Liver (tissue), 9 donors: Measurements from ENCODE around the gene ABCC11. TPM values are rescaled to one million over a fixed set of nuclear protein-coding genes. Genes with fewer than 3 reads are reported as not detected.

Experiments used
- DNase-seq: peaks from one replicate; pipeline ENCODE4 v3.0.0-alpha.2; 2017; ENCODE audit warnings: low spot score
- H3K27ac ChIP-seq, 2 donors: one replicate each; pipeline ENCODE4 v1.7.0; 2013; ENCODE audit warnings: inconsistent platforms in 2 of 2, low read length in 2 of 2, control low read depth in 1 of 2, low read depth in 1 of 2, mild to moderate bottlenecking in 1 of 2
- H3K27me3 ChIP-seq, 4 donors: one replicate each; pipeline versions ENCODE4 v1.6.1 to v1.7.0; 2013; ENCODE audit warnings: low read length in 3 of 4, inconsistent platforms in 1 of 4, mild to moderate bottlenecking in 1 of 4, moderate library complexity in 1 of 4; ENCODE audit not compliant: control insufficient read depth in 4 of 4, insufficient read depth in 4 of 4
- H3K36me3 ChIP-seq, 4 donors: one replicate each; pipeline versions ENCODE4 v1.6.1 to v1.7.0; 2013; ENCODE audit warnings: low read length in 3 of 4, mild to moderate bottlenecking in 3 of 4, low read depth in 1 of 4, moderate library complexity in 1 of 4; ENCODE audit not compliant: control insufficient read depth in 4 of 4, insufficient read depth in 3 of 4
- H3K4me1 ChIP-seq, 4 donors: one replicate each; pipeline versions ENCODE4 v1.6.1 to v1.7.0; 2013; ENCODE audit warnings: low read length in 3 of 4, mild to moderate bottlenecking in 3 of 4, moderate library complexity in 1 of 4; ENCODE audit not compliant: control insufficient read depth in 4 of 4, insufficient read depth in 4 of 4
- H3K4me3 ChIP-seq, 3 donors: one replicate each; pipeline versions ENCODE4 v1.6.1 to v1.7.0; 2013; ENCODE audit warnings: low read length in 3 of 3, control low read depth in 1 of 3, low read depth in 1 of 3, mild to moderate bottlenecking in 1 of 3
- H3K9ac ChIP-seq, 2 donors: one replicate each; pipeline ENCODE4 v1.7.0; 2013; ENCODE audit warnings: low read length in 2 of 2, mild to moderate bottlenecking in 2 of 2, moderate library complexity in 2 of 2, control low read depth in 1 of 2, low read depth in 1 of 2
- H3K9me3 ChIP-seq, 4 donors: one replicate each; pipeline versions ENCODE4 v1.6.1 to v1.7.0; 2013; ENCODE audit warnings: low read length in 3 of 4; ENCODE audit not compliant: control insufficient read depth in 4 of 4
- ATF3 ChIP-seq: IDR thresholded peaks from 2 replicates; pipeline ENCODE4 v1.6.1; 2016; ENCODE audit warnings: antibody characterized with exemption
- EGR1 ChIP-seq, 2 donors: IDR thresholded peaks; 2 replicates each; pipeline ENCODE4 v1.6.1; 2016 to 2018; ENCODE audit warnings: antibody characterized with exemption in 2 of 2, low read depth in 2 of 2
- FOXA1 ChIP-seq: IDR thresholded peaks from 2 replicates; pipeline ENCODE4 v1.6.1; 2016; ENCODE audit warnings: antibody characterized with exemption
- FOXA2 ChIP-seq: IDR thresholded peaks from 2 replicates; pipeline ENCODE4 v1.6.1; 2016; ENCODE audit warnings: antibody characterized with exemption
- HNF4A ChIP-seq, 2 donors: conservative IDR thresholded peaks; 2 replicates each; pipeline ENCODE4 v1.6.1; 2016; ENCODE audit warnings: antibody characterized with exemption in 2 of 2, mild to moderate bottlenecking in 2 of 2
- HNF4G ChIP-seq: IDR thresholded peaks from 2 replicates; pipeline ENCODE4 v1.6.1; 2016; ENCODE audit warnings: antibody characterized with exemption
- JUND ChIP-seq, 2 donors: IDR thresholded peaks; 2 replicates each; pipeline ENCODE4 v1.6.1; 2016; ENCODE audit warnings: antibody characterized with exemption in 2 of 2
- MAX ChIP-seq: IDR thresholded peaks from 2 replicates; pipeline ENCODE4 v1.6.1; 2016; ENCODE audit warnings: antibody characterized with exemption
- RAD21 ChIP-seq, 2 donors: IDR thresholded peaks; 2 replicates each; pipeline ENCODE4 v1.6.1; 2016; ENCODE audit warnings: antibody characterized with exemption in 2 of 2, mild to moderate bottlenecking in 2 of 2
- REST ChIP-seq: IDR thresholded peaks from 2 replicates; pipeline ENCODE4 v1.6.1; 2016; ENCODE audit warnings: antibody characterized with exemption, mild to moderate bottlenecking
- RXRA ChIP-seq, 2 donors: IDR thresholded peaks; 2 replicates each; pipeline ENCODE4 v1.6.1; 2017 to 2018; ENCODE audit warnings: antibody characterized with exemption in 2 of 2, mild to moderate bottlenecking in 1 of 2
- SP1 ChIP-seq: IDR thresholded peaks from 2 replicates; pipeline ENCODE4 v1.6.1; 2018; ENCODE audit warnings: antibody characterized with exemption, mild to moderate bottlenecking
- TAF1 ChIP-seq: conservative IDR thresholded peaks from 2 replicates; pipeline ENCODE4 v1.6.1; 2016; ENCODE audit warnings: antibody characterized with exemption, mild to moderate bottlenecking
- YY1 ChIP-seq: IDR thresholded peaks from 2 replicates; pipeline ENCODE4 v1.6.1; 2016; ENCODE audit warnings: antibody characterized with exemption, mild to moderate bottlenecking
- ZBTB33 ChIP-seq: IDR thresholded peaks from 2 replicates; pipeline ENCODE4 v1.6.1; 2016; ENCODE audit warnings: antibody characterized with exemption
- WGBS: extraction: QIAGEN DNeasy Blood & Tissue Kit; methylation state at CpG from one replicate; pipeline ENCODE4 v1.1.7; 2013; 5-methylcytosine and 5-hydroxymethylcytosine counted together
- polyA plus RNA-seq, 2 donors: library from polyadenylated mRNA; stranded (reverse) in 1 of 2; unstranded in 1 of 2; fragments of 200-250 nt in 1 of 2; fragments of >200 nt in 1 of 2; fragmentation: Nextera tagmentation in 1 of 2; extraction: Ambion mirVana in 1 of 2; gene quantifications; one replicate each; pipeline versions ENCODE4 v1.2.1 to v1.2.3, GENCODE V29; 2013 to 2015
- total RNA-seq, 2 donors: library from RNA; depleted of rRNA; stranded (reverse); fragments of >200 nt; gene quantifications; one replicate each; pipeline ENCODE4 v1.2.3, GENCODE V29; 2014
- donor health status: healthy.
- donor health status: healthy.
- donor health status: healthy.
- donor health status: healthy.
- donor health status: healthy.

ABCC11 gene
- total and polyA plus RNA-seq, 4 donors, result 1.4 to 22.3 (median 2.7) TPM

GRCh38 chr16:48235058-48235555 is 12.2 kb downstream of the ABCC11 start:
- Histone ChIP-seq H3K9ac (no peak overlapping the region), H3K4me1 (peaks cover 3 to 34% (median 27%) of the 10 kb centered on the region in 4 donors), H3K36me3 (no peaks in the 10 kb centered on the region), H3K9me3 (no peaks in the 10 kb centered on the region), H3K27me3 (no peaks in the 10 kb centered on the region), H3K27ac (peak overlapping the region; percentile 93 to 94), H3K4me3 (peak overlapping the region in 1 of 3 donors; percentile 9)
- DNase-seq, result no peak
- TF ChIP-seq ZBTB33 (no peak), EGR1 (IDR thresholded peaks at IDR 0.05; ENCODE audit: low read depth in 2 of 2) (no peak), REST (no peak), SP1 (no peak), RAD21 (IDR thresholded peaks at IDR 0.05) (no peak), YY1 (no peak), MAX (no peak), TAF1 (no peak), JUND (IDR thresholded peaks at IDR 0.05) (no peak), HNF4A (conservative IDR thresholded peaks at IDR 0.05) (no peak), FOXA1 (no peak), ATF3 (no peak)
- 27% methylated on average over 6 of the region's 6 CpGs for WGBS

- H3K9me3 ChIP-seq, result no peaks in the 10 kb centered on the region
- TF ChIP-seq HNF4A (conservative IDR thresholded peaks at IDR 0.05) (peak; percentile 55 to 60), FOXA1 (no peak), RAD21 (IDR thresholded peaks at IDR 0.05) (peak in 1 of 2 donors; percentile 35), HNF4G (peak; percentile 16), RXRA (IDR thresholded peaks at IDR 0.05) (peak; percentile 65 to 66), FOXA2 (no peak), ZBTB33 (no peak)
- no peak overlapping the region for H3K9ac ChIP-seq
- H3K4me1 ChIP-seq, result peaks cover 3 to 39% (median 29%) of the 10 kb centered on the region in 4 donors
- no peaks in the 10 kb centered on the region for H3K27me3 ChIP-seq
- DNase-seq, result no peak
- no peak overlapping the region for H3K4me3 ChIP-seq
- peak overlapping the region; percentile 93 to 94 for H3K27ac ChIP-seq
- H3K36me3 ChIP-seq, result no peaks in the 10 kb centered on the region
These were observed 12.7 kb downstream of the ABCC11 start for GRCh38 chr16:48234630-48235029.
